Stimulated activated CD4-positive, alpha-beta T cell treated with anti-CD3 and anti-CD28 coated beads, Interleukin-1b, Interleukin-23, amount 100 ng/mL, for 4 hours (primary cell): Measurements from ENCODE around the gene KIF3A.
A peak's percentile ranks its signal among the peaks of the same experiment; 100 is the strongest.

Experiments used
- DNase-seq, 2 donors: peaks; one replicate each; pipeline ENCODE4 v3.0.0-alpha.2; 2020; ENCODE audit warnings: low read depth in 2 of 2

Gene KIF3A

GRCh38 chr5:132663771-132664695 lies 73.3 kb downstream of the KIF3A start:
- DNase-seq, result no peak

- no peak for DNase-seq
These were observed 74.2 kb downstream of the KIF3A start for GRCh38 chr5:132662925-132663770.

GRCh38 chr5:132662004-132662401 lies 75.3 kb downstream of the KIF3A start:
- no peak for DNase-seq

- DNase-seq, result no peak
These were observed 75.9 kb downstream of the KIF3A start for GRCh38 chr5:132661231-132662003.

- no peak for DNase-seq
These were observed 77.5 kb downstream of the KIF3A start for GRCh38 chr5:132659598-132660493.

GRCh38 chr5:132658381-132659302 lies 78.7 kb downstream of the KIF3A start:
- DNase-seq, result no peak

GRCh38 chr5:132657676-132658380 lies 79.5 kb downstream of the KIF3A start, which contains the start of gene IL13:
TSS of gene IL13 (plus strand) at chr5:132658173. CDS start at chr5:132658187, 14 bp downstream.
- no peak for DNase-seq

GRCh38 chr5:132656774-132657355 lies 80.5 kb downstream of the KIF3A start:
- DNase-seq, result no peak

GRCh38 chr5:132655821-132656773 lies 81.2 kb downstream of the KIF3A start:
- peak; percentile 17 to 31 for DNase-seq

- no peak for DNase-seq
These were observed 83.6 kb downstream of the KIF3A start for GRCh38 chr5:132653716-132654115.

GRCh38 chr5:132651838-132652469 lies 85.4 kb downstream of the KIF3A start:
- DNase-seq, result no peak

GRCh38 chr5:132648355-132648754 lies 89.0 kb downstream of the KIF3A start:
- no peak for DNase-seq

GRCh38 chr5:132647473-132647872 lies 89.9 kb downstream of the KIF3A start:
- DNase-seq, result no peak

GRCh38 chr5:132646583-132647266 lies 90.6 kb downstream of the KIF3A start:
- no peak for DNase-seq

GRCh38 chr5:132644177-132644576 lies 93.2 kb downstream of the KIF3A start:
- DNase-seq, result no peak
